Vagina (tissue), 2 donors: ENCODE data around the gene QSER1.

Experiments
- CTCF ChIP-seq, 3 experiments: fragments of 450-650 bp in 2 of 3; fragments of 200-600 bp in 1 of 3; sonication (generic) in 1 of 3; IDR thresholded peaks; one replicate each; pipeline ENCODE4 v1.5.1; 2017 to 2019; ENCODE audit warnings: antibody characterized with exemption in 3 of 3, mild to moderate bottlenecking in 2 of 3, moderate library complexity in 2 of 3
- POLR2A ChIP-seq, 2 donors: fragments of 450-650 bp; IDR thresholded peaks; one replicate each; pipeline ENCODE4 v1.6.1; 2017; ENCODE audit warnings: antibody characterized with exemption in 2 of 2, mild to moderate bottlenecking in 2 of 2, moderate library complexity in 2 of 2
- POLR2AphosphoS5 ChIP-seq, 2 donors: sonication (generic); formaldehyde crosslinking; IDR thresholded peaks; one replicate each; pipeline ENCODE4 v1.9.0; 2017; ENCODE audit warnings: antibody characterized with exemption in 2 of 2, mild to moderate bottlenecking in 2 of 2, low read depth in 1 of 2; ENCODE audit not compliant: insufficient read depth in 1 of 2

DNA sequence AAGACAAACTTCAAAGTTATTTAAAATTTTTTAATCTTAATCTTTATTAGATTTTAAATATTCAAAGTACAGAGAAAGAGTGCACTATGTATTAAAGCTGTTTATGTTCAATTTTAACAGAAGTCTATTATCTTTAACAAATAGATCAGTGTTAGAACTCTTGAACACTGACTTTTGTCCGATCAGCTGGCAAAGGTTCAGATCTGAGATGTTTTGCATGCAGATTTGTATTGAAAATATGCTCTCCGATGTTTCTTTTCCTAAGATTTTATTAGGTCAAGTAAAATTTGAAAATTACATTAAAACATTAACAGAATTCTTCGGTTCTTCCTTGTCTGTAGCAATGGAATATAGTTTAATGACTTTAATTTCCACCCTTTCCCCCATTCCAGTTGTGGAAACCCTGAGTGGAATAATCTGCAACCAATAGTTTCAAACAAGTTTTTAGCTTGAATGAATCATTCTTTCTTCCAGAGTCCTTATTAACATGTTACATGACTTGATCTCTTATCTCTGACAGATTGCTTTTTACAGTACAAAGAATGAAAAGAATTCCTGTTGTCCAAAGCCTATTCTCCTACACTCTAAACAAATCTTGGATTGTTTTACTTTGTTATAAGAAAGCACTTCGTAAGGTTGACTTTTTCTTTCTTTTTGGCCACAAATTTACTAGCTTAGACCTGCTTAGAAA, 135.4 kb downstream of the QSER1 start:
- TF ChIP-seq POLR2A (IDR thresholded peaks at IDR 0.05) (no peak), CTCF (IDR thresholded peaks at IDR 0.05) (no peak), POLR2AphosphoS5 (IDR thresholded peaks at IDR 0.05; ENCODE audit: insufficient read depth in 1 of 2, low read depth in 1 of 2) (no peak)
